ENCODE data around the gene C1orf21. TPM values are rescaled to one million over a fixed set of nuclear protein-coding genes. Genes with fewer than 3 reads are reported as not detected.

C1orf21 gene
- total RNA-seq, 6 experiments from 2014 or later = 4.3 to 29.2 (median 13.1) TPM

GRCh38 chr1:184352776-184353175 lies 34.1 kb upstream of the C1orf21 start:
- 50% methylated on average over 1 of the region's 1 CpG for WGBS (ENCODE audit: insufficient coverage, low coverage, low lambda C conversion rate, missing lambda C conversion rate)
- no peak overlapping the region for H3K4me3 ChIP-seq
- H3K27ac ChIP-seq = no peak overlapping the region
- no peaks in the 10 kb centered on the region for H3K9me3 ChIP-seq
- no peaks in the 10 kb centered on the region for H3K27me3 ChIP-seq
- intact Hi-C loops (cut with DNase I) = no loop called here
- H3K4me1 ChIP-seq = no peaks in the 10 kb centered on the region
- TF ChIP-seq POLR2A (IDR thresholded peaks at IDR 0.05) = no peak
- TF ChIP-seq CTCF (IDR thresholded peaks at IDR 0.05) = no peak
- no peak for DNase-seq
- H3K36me3 ChIP-seq = no peaks in the 10 kb centered on the region
- ATAC-seq = no peak

- no peak overlapping the region for H3K4me3 ChIP-seq
- no peak overlapping the region for H3K27ac ChIP-seq
- ATAC-seq (no peak), DNase-seq (no peak)
- H3K36me3 ChIP-seq = no peaks in the 10 kb centered on the region
- no peaks in the 10 kb centered on the region for H3K27me3 ChIP-seq
- intact Hi-C loops (cut with DNase I) = no loop called here
- 78% methylated on average over 2 of the region's 2 CpGs for WGBS (ENCODE audit: insufficient coverage, low coverage, low lambda C conversion rate, missing lambda C conversion rate)
- no peaks in the 10 kb centered on the region for H3K4me1 ChIP-seq
- TF ChIP-seq CTCF (IDR thresholded peaks at IDR 0.05) (no peak), POLR2A (IDR thresholded peaks at IDR 0.05) (no peak)
- H3K9me3 ChIP-seq = no peaks in the 10 kb centered on the region
These were observed 32.1 kb upstream of the C1orf21 start for GRCh38 chr1:184354719-184355118.

- TF ChIP-seq POLR2A (IDR thresholded peaks at IDR 0.05) = no peak
- TF ChIP-seq CTCF (IDR thresholded peaks at IDR 0.05) = no peak
- ATAC-seq = no peak
- no peak overlapping the region for H3K4me3 ChIP-seq
- intact Hi-C loops (cut with DNase I) = no loop called here
- no peaks in the 10 kb centered on the region for H3K4me1 ChIP-seq
- DNase-seq = no peak
- H3K27me3 ChIP-seq = no peaks in the 10 kb centered on the region
- H3K36me3 ChIP-seq = no peaks in the 10 kb centered on the region
- H3K9me3 ChIP-seq = no peaks in the 10 kb centered on the region
- 60% methylated on average over 2 of the region's 2 CpGs for WGBS (ENCODE audit: insufficient coverage, low coverage, low lambda C conversion rate, missing lambda C conversion rate)
- H3K27ac ChIP-seq = no peak overlapping the region
These were observed 29.9 kb upstream of the C1orf21 start for GRCh38 chr1:184356891-184357290.

GRCh38 chr1:184358256-184358655 lies 28.6 kb upstream of the C1orf21 start:
- no peak for ATAC-seq
- no peak for DNase-seq
- Histone ChIP-seq H3K27me3 (no peaks in the 10 kb centered on the region), H3K9me3 (no peaks in the 10 kb centered on the region), H3K4me3 (no peak overlapping the region), H3K4me1 (no peaks in the 10 kb centered on the region), H3K27ac (no peak overlapping the region), H3K36me3 (no peaks in the 10 kb centered on the region)
- intact Hi-C loops (cut with DNase I) = no loop called here
- whole genome bisulfite sequencing (ENCODE audit: insufficient coverage, low coverage, low lambda C conversion rate, missing lambda C conversion rate) = 87% methylated on average over 1 of the region's 1 CpG
- TF ChIP-seq CTCF (IDR thresholded peaks at IDR 0.05) (no peak), POLR2A (IDR thresholded peaks at IDR 0.05) (no peak)

GRCh38 chr1:184359909-184360308 lies 26.9 kb upstream of the C1orf21 start:
- no peaks in the 10 kb centered on the region for H3K27me3 ChIP-seq
- no peaks in the 10 kb centered on the region for H3K4me1 ChIP-seq
- TF ChIP-seq CTCF (IDR thresholded peaks at IDR 0.05) = no peak
- no peak for TF ChIP-seq POLR2A (IDR thresholded peaks at IDR 0.05)
- no peak overlapping the region for H3K27ac ChIP-seq
- H3K4me3 ChIP-seq = no peak overlapping the region
- ATAC-seq (no peak), DNase-seq (no peak)
- H3K9me3 ChIP-seq = no peaks in the 10 kb centered on the region
- intact Hi-C loops (cut with DNase I) = no loop called here
- 77% methylated on average over 3 of the region's 3 CpGs for WGBS (ENCODE audit: insufficient coverage, low coverage, low lambda C conversion rate, missing lambda C conversion rate)
- H3K36me3 ChIP-seq = no peaks in the 10 kb centered on the region
